ENCODE results near the gene WWTR1. TPM values are rescaled to one million over a fixed set of nuclear protein-coding genes. Genes with fewer than 3 reads are reported as not detected.

WWTR1 gene
- polyA plus RNA-seq, 2 of the 4 experiments (the other 2 are of a cell fraction) = 99.7 to 164 TPM

GRCh38 chr3:149667576-149667975 is 9.8 kb upstream of the WWTR1 start:
- no peak for FAIRE-seq

DNA sequence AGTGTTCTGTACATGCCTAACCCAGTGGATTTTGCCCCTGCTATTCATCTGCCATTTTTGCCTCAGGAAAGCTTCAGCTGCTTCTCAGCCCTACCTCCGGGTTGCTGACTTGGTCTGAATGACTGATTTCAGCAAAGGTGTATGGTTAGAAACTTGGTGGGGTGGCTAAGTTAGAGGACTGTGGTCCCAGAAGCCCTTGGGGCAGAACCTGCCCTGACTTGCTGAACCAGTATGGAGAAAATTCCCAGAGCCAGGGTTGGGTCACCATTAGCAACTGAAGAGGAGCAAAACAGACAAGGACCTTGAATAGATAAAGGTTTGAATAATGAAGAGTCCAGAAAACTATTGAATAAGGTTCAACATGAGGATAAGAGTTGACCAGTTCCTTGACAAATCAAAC is 6.1 kb upstream of the WWTR1 start:
- CTCF ChIA-PET = interaction anchor here (1.5 to 2.2 kb wide), 2 partner anchors 8 to 53 kb away, joined by 5 to 9 read pairs; no protein-coding TSS in a partner anchor
- Histone ChIP-seq H3K4me2 (no peak overlapping the region), H3K4me1 (peaks cover 34% of the 10 kb centered on the region), H3K27ac (peak overlapping the region in 1 of 2 experiments; percentile 5; a peak in 1 of 6 replicates), H3K4me3 (no peak overlapping the region), H3K9me3 (no peaks in the 10 kb centered on the region)
- TF ChIP-seq ZC3H11A (IDR thresholded peaks at IDR 0.05) = no peak
- TF ChIP-seq FOSL2 (IDR thresholded peaks at IDR 0.05) = no peak
- no peak for TF ChIP-seq FOSL2 (CRISPR knock-in tag; IDR thresholded peaks at IDR 0.05)
- no peak for TF ChIP-seq RARB (CRISPR knock-in tag; IDR thresholded peaks at IDR 0.05)
- TF ChIP-seq, protein P1, sequence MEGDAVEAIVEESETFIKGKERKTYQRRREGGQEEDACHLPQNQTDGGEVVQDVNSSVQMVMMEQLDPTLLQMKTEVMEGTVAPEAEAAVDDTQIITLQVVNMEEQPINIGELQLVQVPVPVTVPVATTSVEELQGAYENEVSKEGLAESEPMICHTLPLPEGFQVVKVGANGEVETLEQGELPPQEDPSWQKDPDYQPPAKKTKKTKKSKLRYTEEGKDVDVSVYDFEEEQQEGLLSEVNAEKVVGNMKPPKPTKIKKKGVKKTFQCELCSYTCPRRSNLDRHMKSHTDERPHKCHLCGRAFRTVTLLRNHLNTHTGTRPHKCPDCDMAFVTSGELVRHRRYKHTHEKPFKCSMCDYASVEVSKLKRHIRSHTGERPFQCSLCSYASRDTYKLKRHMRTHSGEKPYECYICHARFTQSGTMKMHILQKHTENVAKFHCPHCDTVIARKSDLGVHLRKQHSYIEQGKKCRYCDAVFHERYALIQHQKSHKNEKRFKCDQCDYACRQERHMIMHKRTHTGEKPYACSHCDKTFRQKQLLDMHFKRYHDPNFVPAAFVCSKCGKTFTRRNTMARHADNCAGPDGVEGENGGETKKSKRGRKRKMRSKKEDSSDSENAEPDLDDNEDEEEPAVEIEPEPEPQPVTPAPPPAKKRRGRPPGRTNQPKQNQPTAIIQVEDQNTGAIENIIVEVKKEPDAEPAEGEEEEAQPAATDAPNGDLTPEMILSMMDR (IDR thresholded peaks at IDR 0.05) = no peak
- TF ChIP-seq NPAS2 (CRISPR knock-in tag; IDR thresholded peaks at IDR 0.05; ENCODE audit: borderline replicate concordance) = no peak
- no peak for TF ChIP-seq HOXB13 (CRISPR knock-in tag; IDR thresholded peaks at IDR 0.05; ENCODE audit: low read depth)
- no peak for TF ChIP-seq CEBPB (IDR thresholded peaks at IDR 0.05)
- no peak for TF ChIP-seq NR3C1 (IDR thresholded peaks at IDR 0.05)
- no peak for TF ChIP-seq TP53 (CRISPR knock-in tag; IDR thresholded peaks at IDR 0.05)
- TF ChIP-seq HOXA7 (CRISPR knock-in tag; IDR thresholded peaks at IDR 0.05) = no peak
- no peak for TF ChIP-seq CBX2 (IDR thresholded peaks at IDR 0.05; ENCODE audit: borderline replicate concordance, low read depth)
- no peak for TF ChIP-seq ZSCAN20 (CRISPR knock-in tag; IDR thresholded peaks at IDR 0.05)
- 75% methylated on average over 1 of the region's 1 CpG for WGBS (ENCODE audit: missing lambda C conversion rate)
- ATAC-seq (no peak), FAIRE-seq (no peak), DNase-seq (ENCODE audit: low read depth in 1 of 2, low spot score in 1 of 2) (no peak)
- POLR2A ChIA-PET = no interaction called here

More at GRCh38 chr3:149667576-149667975, 9.8 kb upstream of the WWTR1 start:
- no peak overlapping the region for H3K4me3 ChIP-seq
- H3K9me3 ChIP-seq = no peaks in the 10 kb centered on the region
- TF ChIP-seq GATA3 (IDR thresholded peaks at IDR 0.05; ENCODE audit: borderline replicate concordance) (no peak), JUN (IDR thresholded peaks at IDR 0.05) (no peak)
- POLR2A ChIA-PET = no interaction called here
- 58% methylated on average over 2 of the region's 2 CpGs for WGBS (ENCODE audit: missing lambda C conversion rate)
- ATAC-seq (no peak), DNase-seq (ENCODE audit: low read depth in 1 of 2, low spot score in 1 of 2) (no peak)
- peaks cover 12% of the 10 kb centered on the region for H3K4me1 ChIP-seq
- CTCF ChIA-PET = interaction anchor here (0.6 to 2.0 kb wide), 5 partner anchors 50 to 848 kb away, joined by 3 to 5 read pairs (median 4); no protein-coding TSS in a partner anchor
- no peak overlapping the region for H3K4me2 ChIP-seq
- H3K27ac ChIP-seq = no peak overlapping the region

- Histone ChIP-seq H3K27ac (peak overlapping the region; percentile 49 to 99; a peak in 5 of 6 replicates), H3K4me1 (peaks cover 34% of the 10 kb centered on the region), H3K4me2 (no peak overlapping the region), H3K4me3 (no peak overlapping the region), H3K9me3 (no peaks in the 10 kb centered on the region)
- no peak for FAIRE-seq
- POLR2A ChIA-PET = no interaction called here
- WGBS (ENCODE audit: missing lambda C conversion rate) = 77% methylated on average over 4 of the region's 4 CpGs
- TF ChIP-seq, protein P2, sequence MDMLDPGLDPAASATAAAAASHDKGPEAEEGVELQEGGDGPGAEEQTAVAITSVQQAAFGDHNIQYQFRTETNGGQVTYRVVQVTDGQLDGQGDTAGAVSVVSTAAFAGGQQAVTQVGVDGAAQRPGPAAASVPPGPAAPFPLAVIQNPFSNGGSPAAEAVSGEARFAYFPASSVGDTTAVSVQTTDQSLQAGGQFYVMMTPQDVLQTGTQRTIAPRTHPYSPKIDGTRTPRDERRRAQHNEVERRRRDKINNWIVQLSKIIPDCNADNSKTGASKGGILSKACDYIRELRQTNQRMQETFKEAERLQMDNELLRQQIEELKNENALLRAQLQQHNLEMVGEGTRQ (IDR thresholded peaks at IDR 0.05) = no peak
- no peak for TF ChIP-seq NFE2L2 (conservative IDR thresholded peaks at IDR 0.05; ENCODE audit: low read length)
- no peak for TF ChIP-seq REST (IDR thresholded peaks at IDR 0.05)
- TF ChIP-seq, protein P3, sequence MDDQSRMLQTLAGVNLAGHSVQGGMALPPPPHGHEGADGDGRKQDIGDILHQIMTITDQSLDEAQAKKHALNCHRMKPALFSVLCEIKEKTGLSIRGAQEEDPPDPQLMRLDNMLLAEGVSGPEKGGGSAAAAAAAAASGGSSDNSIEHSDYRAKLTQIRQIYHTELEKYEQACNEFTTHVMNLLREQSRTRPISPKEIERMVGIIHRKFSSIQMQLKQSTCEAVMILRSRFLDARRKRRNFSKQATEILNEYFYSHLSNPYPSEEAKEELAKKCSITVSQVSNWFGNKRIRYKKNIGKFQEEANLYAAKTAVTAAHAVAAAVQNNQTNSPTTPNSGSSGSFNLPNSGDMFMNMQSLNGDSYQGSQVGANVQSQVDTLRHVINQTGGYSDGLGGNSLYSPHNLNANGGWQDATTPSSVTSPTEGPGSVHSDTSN (IDR thresholded peaks at IDR 0.05) = no peak
- TF ChIP-seq FOSL2 (IDR thresholded peaks at IDR 0.05) = no peak
- TF ChIP-seq FOSL2 (CRISPR knock-in tag; IDR thresholded peaks at IDR 0.05) = peak; percentile 47; the same call in 1 of the 2 replicates
- DNase-seq (ENCODE audit: low read depth in 1 of 2, low spot score in 1 of 2) = no peak
- no peak for ATAC-seq
- CTCF ChIA-PET = interaction anchor here (0.6 to 2.8 kb wide), 11 partner anchors 9 to 146 kb away, joined by 3 to 12 read pairs (median 3); no protein-coding TSS in a partner anchor
Measured at GRCh38 chr3:149662240-149662887, 4.5 kb upstream of the WWTR1 start.
